NCI-H446 (cell line): Measurements from ENCODE around the gene SDHC.

Experiments
- DNase-seq, 2 experiments: peaks; one replicate each; lab custom pipeline; 2025; lab: John Stamatoyannopoulos, UW

The SDHC gene, protein sequence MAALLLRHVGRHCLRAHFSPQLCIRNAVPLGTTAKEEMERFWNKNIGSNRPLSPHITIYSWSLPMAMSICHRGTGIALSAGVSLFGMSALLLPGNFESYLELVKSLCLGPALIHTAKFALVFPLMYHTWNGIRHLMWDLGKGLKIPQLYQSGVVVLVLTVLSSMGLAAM

DNA sequence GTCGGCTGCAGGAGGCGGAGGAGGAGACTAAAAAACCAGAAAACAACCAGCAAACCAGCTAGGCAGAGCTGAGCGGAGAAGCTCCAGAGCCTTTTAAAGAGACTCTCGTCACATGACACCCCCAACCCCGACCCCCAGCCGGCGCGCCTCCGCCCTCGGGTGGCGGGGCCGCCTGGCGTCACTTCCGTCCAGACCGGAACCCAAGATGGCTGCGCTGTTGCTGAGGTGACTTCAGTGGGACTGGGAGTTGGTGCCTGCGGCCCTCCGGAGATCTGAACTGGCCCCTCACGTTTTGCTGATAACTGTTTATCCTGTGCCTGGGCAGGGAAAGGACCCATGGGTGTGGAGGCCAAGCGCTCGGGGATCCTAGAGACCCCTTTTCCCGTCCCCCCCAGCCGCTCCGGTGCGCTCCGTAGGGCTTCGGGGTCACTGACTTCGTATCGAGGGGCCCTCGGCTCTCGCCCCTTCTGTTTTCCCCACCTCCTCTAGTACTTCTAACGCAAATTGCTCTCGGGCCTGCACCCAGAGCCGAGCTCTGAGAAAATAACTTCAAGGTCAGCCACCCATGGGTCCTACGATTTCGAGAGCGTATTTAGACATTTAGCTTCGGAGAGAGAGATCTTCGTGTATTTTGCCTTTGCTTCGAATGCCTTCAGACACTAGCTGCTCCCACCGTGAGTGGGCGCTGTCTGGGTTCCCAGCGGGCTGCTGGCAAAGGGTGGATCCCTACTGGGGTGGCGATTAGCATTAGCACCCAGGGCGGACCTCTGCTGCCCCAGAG lies at the start of gene SDHC:
SDHC (plus strand) TSS at position 181 of the 781 bp plus-strand sequence; CDS start at position 206, 25 bp downstream.
- peak; percentile 76 to 92 for DNase-seq

- DNase-seq: no peak
These were observed 48.9 kb upstream of the SDHC start for GRCh38 chr1:161265305-161265704.

DNA sequence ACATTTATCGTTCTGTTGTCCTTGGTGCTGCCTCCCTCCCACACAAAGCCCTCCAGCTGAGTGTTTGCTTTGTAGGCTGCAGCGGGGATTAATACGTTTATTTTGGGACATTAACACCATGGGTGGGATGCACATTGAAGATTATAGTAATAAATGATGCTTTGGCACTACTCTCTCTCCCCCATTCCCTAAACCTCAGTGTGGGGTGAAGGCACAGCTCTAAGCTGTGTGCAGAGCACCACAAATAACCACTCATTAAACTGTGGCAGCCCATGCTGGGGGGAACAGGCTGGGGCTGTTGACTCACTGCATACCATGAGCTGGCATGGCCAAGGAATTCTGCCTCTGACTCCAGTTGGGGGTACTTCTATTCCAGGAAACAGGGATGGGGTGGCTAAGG lies 48.0 kb upstream of the SDHC start:
- no peak for DNase-seq

DNA sequence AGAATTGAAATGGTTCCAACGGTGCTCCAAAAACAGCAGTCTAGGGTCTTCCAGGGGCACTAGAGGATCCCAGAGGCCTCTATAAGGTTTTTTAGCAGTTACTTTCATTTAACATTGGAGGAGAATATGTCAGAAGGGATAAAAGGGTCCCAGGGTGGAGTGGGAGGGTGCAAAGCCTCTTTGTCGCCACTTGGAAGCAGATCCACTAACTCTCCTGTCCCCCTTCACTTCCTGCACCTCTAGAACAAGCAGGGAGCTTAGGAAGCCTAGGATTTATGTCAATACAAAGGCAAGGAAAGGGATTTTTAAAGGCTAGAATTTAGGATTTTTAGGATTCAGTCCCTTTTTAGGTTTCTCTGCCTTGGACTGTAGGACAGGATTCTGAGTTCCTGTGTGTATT lies 47.3 kb upstream of the SDHC start:
- no peak for DNase-seq

DNA sequence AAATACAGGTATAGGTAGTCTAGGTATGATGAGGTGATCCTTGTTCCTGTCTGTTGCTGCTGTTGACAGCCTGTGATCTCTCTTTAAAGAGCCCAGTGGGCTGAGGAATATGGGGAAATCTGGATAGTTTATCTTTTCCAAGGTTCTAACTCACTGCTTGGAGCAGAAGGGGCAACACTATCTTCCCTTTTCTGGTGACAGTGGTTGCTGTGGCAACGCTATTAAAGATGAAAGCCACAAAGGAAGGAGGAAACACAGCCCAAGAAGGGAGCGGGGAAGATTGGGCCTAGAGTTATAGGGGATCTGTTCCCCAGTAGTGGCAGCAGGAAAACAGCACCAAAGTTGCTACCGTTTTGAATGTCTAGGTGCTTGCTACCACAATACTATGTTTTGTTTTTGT lies 46.9 kb upstream of the SDHC start:
- DNase-seq: no peak

GRCh38 chr1:161273402-161273801 lies 40.8 kb upstream of the SDHC start:
- DNase-seq: no peak

GRCh38 chr1:161274874-161275273 lies 39.3 kb upstream of the SDHC start:
- DNase-seq: no peak

DNA sequence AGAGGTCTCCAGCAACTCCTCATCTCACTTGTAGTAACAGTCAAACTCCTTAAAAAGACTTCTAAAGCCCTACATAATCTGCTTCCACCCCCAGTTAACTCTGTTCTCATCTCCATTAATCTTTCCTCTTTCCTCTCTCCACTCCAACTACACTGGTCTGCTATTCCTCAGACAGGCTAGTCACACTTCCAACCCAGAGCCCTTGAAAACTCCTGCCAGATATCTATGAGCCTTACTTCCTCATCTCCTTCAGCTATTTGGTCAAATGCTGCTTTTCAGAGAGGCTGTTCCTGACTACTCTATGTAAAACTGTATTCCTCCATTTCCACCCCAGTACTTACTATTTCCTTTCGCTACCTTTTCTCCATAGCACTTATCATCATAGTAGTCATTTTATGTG lies 31.2 kb upstream of the SDHC start:
- no peak for DNase-seq

GRCh38 chr1:161285113-161285512 lies 29.1 kb upstream of the SDHC start:
- DNase-seq: no peak

DNA sequence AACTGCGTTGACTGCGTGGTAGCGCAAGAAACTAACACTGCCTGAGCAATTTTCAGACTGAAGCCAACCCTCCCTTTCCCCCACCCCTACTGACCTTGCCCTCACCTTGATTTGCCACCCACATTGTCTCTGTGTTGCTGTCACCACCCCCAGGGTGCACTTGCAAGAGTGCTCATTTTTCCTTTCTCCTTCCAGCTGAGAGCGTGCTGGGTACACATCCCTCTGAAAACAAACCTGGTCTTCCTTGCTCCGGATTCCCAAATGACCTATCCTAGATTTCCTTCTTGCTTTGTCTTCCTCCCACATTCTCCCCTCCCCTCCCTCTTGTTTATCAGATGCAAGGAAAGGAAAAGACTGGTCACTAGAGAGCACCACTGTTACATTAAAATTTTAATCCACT lies 28.7 kb upstream of the SDHC start:
- DNase-seq: no peak

GRCh38 chr1:161287482-161288054 lies 26.6 kb upstream of the SDHC start:
- no peak for DNase-seq

DNA sequence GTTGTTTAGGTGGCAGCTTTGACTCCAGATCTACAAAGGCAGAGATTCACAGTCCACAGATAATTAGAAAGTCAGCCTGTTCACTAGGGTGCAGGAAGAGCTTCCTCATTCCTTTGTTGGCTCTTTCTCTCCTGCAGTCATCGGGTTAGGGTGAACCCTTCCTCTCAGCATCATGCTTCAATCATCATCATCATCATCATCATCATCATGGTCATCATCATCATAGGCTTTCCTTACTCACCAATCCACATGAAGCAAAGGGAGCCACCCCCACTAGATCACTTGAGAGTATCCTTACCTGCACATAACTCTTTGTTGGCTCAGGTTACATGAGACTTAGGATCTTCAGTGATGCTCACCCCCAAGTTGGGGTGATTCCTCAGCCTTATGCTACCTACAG lies 23.4 kb upstream of the SDHC start:
- DNase-seq: no peak

GRCh38 chr1:161297415-161297814 lies 16.8 kb upstream of the SDHC start:
- no peak for DNase-seq

- DNase-seq: no peak
These were observed 16.1 kb upstream of the SDHC start for GRCh38 chr1:161298116-161298515.

GRCh38 chr1:161299347-161299746 lies 14.8 kb upstream of the SDHC start:
- DNase-seq: no peak

DNA sequence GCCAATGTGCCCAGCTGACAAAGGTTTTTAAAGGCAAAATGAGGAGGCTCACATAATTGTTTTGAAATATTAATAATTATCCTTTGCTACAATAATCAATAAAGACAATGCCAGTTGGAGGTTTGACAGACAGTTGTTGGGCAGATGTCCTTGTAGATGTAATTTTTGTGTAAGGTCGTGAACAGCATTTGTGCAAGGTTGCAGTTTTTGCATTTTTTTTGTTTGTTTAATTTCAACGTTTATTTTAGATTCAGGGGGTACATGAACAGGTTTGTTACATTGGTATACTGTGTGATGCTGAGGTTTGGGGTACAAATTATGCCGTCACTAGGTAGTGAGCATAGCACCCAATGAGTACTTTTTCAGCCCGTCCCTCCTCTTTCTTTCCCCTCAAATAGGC lies 13.7 kb upstream of the SDHC start:
- DNase-seq: no peak

DNA sequence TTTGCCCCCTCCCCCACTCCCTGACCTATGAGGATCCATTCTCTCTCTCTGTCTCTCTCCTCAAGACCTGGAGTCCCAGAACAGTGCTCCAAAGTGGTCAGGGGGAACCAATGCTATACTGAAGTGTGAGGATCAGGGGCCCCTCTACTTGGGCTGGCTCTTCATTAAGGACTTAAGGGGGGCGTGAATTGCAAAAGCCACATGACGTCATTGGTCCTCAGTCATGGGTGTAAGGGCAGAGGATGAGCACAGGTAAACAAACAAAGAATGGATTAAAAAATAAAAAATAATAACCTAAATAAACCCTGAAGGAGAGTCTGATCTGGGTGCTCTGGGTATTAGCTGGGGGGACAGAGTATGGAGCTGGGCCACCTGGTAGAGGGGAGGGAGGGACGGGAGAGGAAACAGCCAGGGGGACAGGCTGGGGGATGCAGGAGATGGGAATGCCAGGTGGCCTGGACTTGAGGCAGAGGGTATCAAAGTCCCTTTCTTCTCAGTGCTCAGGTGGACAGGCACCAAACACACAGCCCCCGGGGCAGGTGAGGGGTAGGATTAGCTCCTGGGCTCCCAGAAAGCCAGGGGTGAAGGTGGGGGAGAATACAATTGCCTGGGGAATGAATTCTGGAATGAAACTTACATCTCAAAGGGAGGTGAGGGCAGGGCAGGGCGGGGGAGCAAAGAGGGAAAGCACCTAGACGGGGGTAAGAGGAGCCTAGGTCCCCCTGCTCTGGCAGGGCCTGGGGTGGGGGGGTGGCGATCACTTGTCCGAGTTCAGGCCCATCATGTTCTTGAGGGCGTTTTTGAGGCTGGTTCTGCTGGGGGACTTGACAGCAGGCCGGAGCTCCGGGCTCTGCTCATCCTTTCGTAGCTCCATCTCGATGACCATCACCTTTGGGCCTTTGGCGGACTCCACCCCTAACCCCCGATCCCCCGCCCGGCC lies 9.0 kb upstream of the SDHC start:
- no peak for DNase-seq

DNA sequence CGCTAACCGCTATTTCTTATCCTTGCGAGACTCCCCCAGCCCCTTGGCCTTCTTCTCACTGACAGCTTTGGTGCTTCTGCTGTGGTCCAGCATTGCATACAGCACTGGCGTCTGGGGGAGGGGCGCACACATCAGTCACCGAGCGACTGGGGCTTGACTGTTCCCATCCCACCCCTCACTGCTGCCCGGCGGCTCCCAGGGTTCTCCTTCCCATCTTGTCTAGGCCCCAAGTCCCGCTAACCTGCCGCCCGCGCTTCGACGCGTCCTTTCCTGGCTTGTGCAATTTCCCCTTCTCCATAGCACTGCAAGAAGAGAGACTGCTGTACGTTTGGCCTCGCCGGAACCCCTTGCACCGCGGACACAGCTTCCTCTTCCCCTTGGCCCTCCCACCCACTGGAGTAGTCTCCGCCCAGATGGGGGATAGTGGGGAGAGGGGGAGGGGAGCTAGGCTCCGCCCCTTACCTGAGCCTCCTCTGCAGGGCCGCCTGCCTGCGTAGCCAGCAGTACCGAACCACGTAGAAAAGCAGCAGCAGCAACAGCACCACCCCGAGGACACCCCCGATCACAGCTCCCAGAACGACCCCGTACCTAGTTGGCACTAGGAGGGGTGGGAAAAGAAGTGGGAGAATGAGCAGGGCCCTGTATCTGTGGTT lies 8.2 kb upstream of the SDHC start:
- no peak for DNase-seq

- DNase-seq: peak in 1 of 2 experiments; percentile 31
These were observed 6.9 kb upstream of the SDHC start for GRCh38 chr1:161307230-161307768.

DNA sequence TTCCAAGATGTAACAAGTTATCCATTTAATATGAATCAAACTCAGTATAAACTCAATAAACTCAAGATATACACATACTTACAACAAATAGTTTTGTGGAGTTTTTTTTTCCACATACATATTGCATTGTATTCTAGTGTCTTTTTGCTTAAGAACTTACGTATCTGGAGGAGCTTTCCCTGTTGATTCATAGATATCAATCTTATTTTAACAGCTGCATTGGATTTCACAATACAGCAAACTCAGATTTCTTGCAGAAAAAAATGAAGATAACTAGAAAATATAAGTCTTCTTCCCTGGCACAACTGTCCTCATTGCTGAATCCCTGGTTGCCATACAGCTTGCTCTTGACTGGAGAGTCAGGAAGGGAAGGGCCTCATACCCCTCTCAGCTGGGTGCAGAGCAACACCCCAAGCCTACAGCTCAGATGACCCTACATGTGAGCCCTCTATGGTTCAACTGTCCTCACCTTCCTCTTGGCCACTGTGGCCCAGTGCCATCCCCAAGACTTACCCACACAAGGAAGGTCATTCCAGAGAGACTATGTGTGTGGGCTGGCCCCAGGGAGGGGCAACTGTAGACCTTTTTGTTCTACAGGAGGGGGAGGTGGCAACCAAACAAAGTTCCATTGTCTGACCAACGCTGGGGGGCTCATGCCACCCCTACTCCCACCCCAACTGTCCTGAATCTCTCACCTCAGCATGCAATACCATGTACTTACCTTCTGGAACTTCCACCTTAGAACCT lies 6.1 kb upstream of the SDHC start:
- DNase-seq: no peak

DNA sequence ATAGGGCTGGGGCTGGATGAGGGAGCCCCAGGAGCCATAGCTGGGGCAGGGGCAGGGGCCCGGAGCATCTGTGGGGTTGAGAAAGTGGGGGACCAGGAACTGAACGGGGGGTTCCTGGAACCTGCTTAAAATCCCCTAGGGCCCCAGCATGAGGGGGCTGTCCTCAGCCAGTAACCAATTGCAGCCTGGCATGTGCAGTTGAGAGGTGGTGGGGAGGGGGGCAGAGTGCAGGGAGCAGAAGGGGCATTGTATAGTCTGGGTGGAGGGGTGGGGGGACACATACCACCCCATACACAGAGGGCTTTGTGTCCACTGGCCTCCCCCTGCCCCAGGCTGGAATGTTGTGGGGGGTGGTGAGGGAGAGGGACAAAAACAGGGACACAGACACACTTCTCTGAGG lies 4.3 kb upstream of the SDHC start, which contains the start of gene MPZ:
MPZ (minus strand) TSS at position 101 of the 400 bp plus-strand sequence; CDS start at position 38, 63 bp downstream.
- DNase-seq: no peak
